ENCODE results near the gene PARPBP. TPM values are rescaled to one million over a fixed set of nuclear protein-coding genes. Genes with fewer than 3 reads are reported as not detected.
"Not testable (repeated sequence)": the region's sequence is repeated elsewhere in the genome, so short reads cannot be mapped to it uniquely, and the experiment has no call there.

PARPBP gene
- polyA plus RNA-seq, 1 of the 3 experiments (the other 2 are of a cell fraction): 3.1 TPM

GRCh38 chr12:102232036-102232435 lies 112.1 kb downstream of the PARPBP start:
- no peak for DNase-seq
- H2AFZ ChIP-seq (ENCODE audit: low read depth): no peak overlapping the region
- no peak overlapping the region for H3K4me3 ChIP-seq (ENCODE audit: low read depth in 2 of 2, low read length in 1 of 2)
- H3K9me2 ChIP-seq: no peaks in the 10 kb centered on the region
- CTCF ChIA-PET: interaction anchor here (0.7 kb wide), 1 partner anchor 538 kb away, joined by 3 read pairs; no protein-coding TSS in a partner anchor
- TF ChIP-seq MEF2A (IDR thresholded peaks at IDR 0.05; ENCODE audit: borderline replicate concordance, low read depth): no peak
- peak overlapping the region in 1 of 2 experiments; percentile 28; a peak in 1 of 4 replicates for H3K27ac ChIP-seq (ENCODE audit: low read depth in 2 of 2, low read length in 1 of 2)
- no peaks in the 10 kb centered on the region for H3K4me1 ChIP-seq (ENCODE audit: control insufficient read depth in 1 of 2, insufficient read depth in 2 of 2, low read depth in 1 of 2, low read length in 1 of 2)
- no peak overlapping the region for H3K9ac ChIP-seq
- no peaks in the 10 kb centered on the region for H3K27me3 ChIP-seq (ENCODE audit: insufficient read depth)
- no peaks in the 10 kb centered on the region for H3K9me3 ChIP-seq
- no peak overlapping the region for H3K4me2 ChIP-seq
- POLR2A ChIA-PET: no interaction called here
- no peaks in the 10 kb centered on the region for H3K36me3 ChIP-seq (replicated peaks in 1 of 2; ENCODE audit: control insufficient read depth in 1 of 2, insufficient read depth in 2 of 2, low read length in 1 of 2)
- no peaks in the 10 kb centered on the region for H3K79me2 ChIP-seq (ENCODE audit: insufficient read depth)
- no peaks in the 10 kb centered on the region for H3F3A ChIP-seq (replicated peaks; ENCODE audit: insufficient read depth)
- no peaks in the 10 kb centered on the region for H4K20me1 ChIP-seq (ENCODE audit: insufficient read depth)

GRCh38 chr12:102232446-102232845 lies 112.5 kb downstream of the PARPBP start:
- ChIA-PET CTCF (interaction anchor here (0.7 to 1.8 kb wide), 2 partner anchors 8 to 537 kb away, joined by 3 to 6 read pairs; no protein-coding TSS in a partner anchor), POLR2A (no interaction called here)

GRCh38 chr12:102234599-102234998 lies 114.6 kb downstream of the PARPBP start:
- Histone ChIP-seq H3K9me3 (no peaks in the 10 kb centered on the region), H3K4me1 (ENCODE audit: control insufficient read depth in 1 of 2, insufficient read depth in 2 of 2, low read depth in 1 of 2, low read length in 1 of 2) (no peaks in the 10 kb centered on the region), H3K4me2 (no peak overlapping the region), H3F3A (replicated peaks; ENCODE audit: insufficient read depth) (no peaks in the 10 kb centered on the region), H3K27ac (ENCODE audit: low read depth in 2 of 2, low read length in 1 of 2) (no peak overlapping the region), H3K27me3 (ENCODE audit: insufficient read depth) (no peaks in the 10 kb centered on the region), H4K20me1 (ENCODE audit: insufficient read depth) (no peaks in the 10 kb centered on the region), H3K9ac (no peak overlapping the region), H2AFZ (ENCODE audit: low read depth) (no peak overlapping the region), H3K79me2 (ENCODE audit: insufficient read depth) (no peaks in the 10 kb centered on the region), H3K9me2 (no peaks in the 10 kb centered on the region), H3K36me3 (replicated peaks in 1 of 2; ENCODE audit: control insufficient read depth in 1 of 2, insufficient read depth in 2 of 2, low read length in 1 of 2) (no peaks in the 10 kb centered on the region), H3K4me3 (ENCODE audit: low read depth in 2 of 2, low read length in 1 of 2) (no peak overlapping the region)
- ChIA-PET POLR2A (no interaction called here), CTCF (no interaction called here)
- WGBS (ENCODE audit: low lambda C conversion rate): 8% methylated on average over 2 of the region's 2 CpGs
- TF ChIP-seq TEAD4 (IDR thresholded peaks at IDR 0.05; ENCODE audit: borderline replicate concordance, insufficient read depth): no peak
- DNase-seq: no peak

More at GRCh38 chr12:102232446-102232845, 112.5 kb downstream of the PARPBP start:
- no peaks in the 10 kb centered on the region for H3K9me3 ChIP-seq
- no peak overlapping the region for H3K9ac ChIP-seq
- H2AFZ ChIP-seq (ENCODE audit: low read depth): no peak overlapping the region
- H3K4me1 ChIP-seq (ENCODE audit: control insufficient read depth in 1 of 2, insufficient read depth in 2 of 2, low read depth in 1 of 2, low read length in 1 of 2): no peaks in the 10 kb centered on the region
- H3K27me3 ChIP-seq (ENCODE audit: insufficient read depth): no peaks in the 10 kb centered on the region
- H3K4me3 ChIP-seq (ENCODE audit: low read depth in 2 of 2, low read length in 1 of 2): no peak overlapping the region
- H3K79me2 ChIP-seq (ENCODE audit: insufficient read depth): no peaks in the 10 kb centered on the region
- no peaks in the 10 kb centered on the region for H3K36me3 ChIP-seq (replicated peaks in 1 of 2; ENCODE audit: control insufficient read depth in 1 of 2, insufficient read depth in 2 of 2, low read length in 1 of 2)
- H3F3A ChIP-seq (replicated peaks; ENCODE audit: insufficient read depth): no peaks in the 10 kb centered on the region
- H3K27ac ChIP-seq (ENCODE audit: low read depth in 2 of 2, low read length in 1 of 2): peak overlapping the region in 1 of 2 experiments; percentile 28; a peak in 1 of 4 replicates
- H3K4me2 ChIP-seq: no peak overlapping the region
- no peaks in the 10 kb centered on the region for H3K9me2 ChIP-seq
- H4K20me1 ChIP-seq (ENCODE audit: insufficient read depth): no peaks in the 10 kb centered on the region
- no peak for DNase-seq
- TF ChIP-seq ZBTB33 (IDR thresholded peaks at IDR 0.05; ENCODE audit: borderline replicate concordance, low read depth) (no peak), TCF12 (IDR thresholded peaks at IDR 0.05) (peak; percentile 50)
- WGBS (ENCODE audit: low lambda C conversion rate): 44% methylated on average over 1 of the region's 1 CpG

GRCh38 chr12:102240859-102241258 lies 120.9 kb downstream of the PARPBP start:
- H4K20me1 ChIP-seq (ENCODE audit: insufficient read depth); H3K4me3 ChIP-seq (ENCODE audit: low read depth in 2 of 2, low read length in 1 of 2); H3K4me2 ChIP-seq; DNase-seq; H3K27me3 ChIP-seq (ENCODE audit: insufficient read depth); H2AFZ ChIP-seq (ENCODE audit: low read depth); H3K4me1 ChIP-seq (ENCODE audit: control insufficient read depth in 1 of 2, insufficient read depth in 2 of 2, low read depth in 1 of 2, low read length in 1 of 2); H3K9me3 ChIP-seq; H3K36me3 ChIP-seq (replicated peaks in 1 of 2; ENCODE audit: control insufficient read depth in 1 of 2, insufficient read depth in 2 of 2, low read length in 1 of 2); H3K79me2 ChIP-seq (ENCODE audit: insufficient read depth); H3K27ac ChIP-seq (ENCODE audit: low read depth in 2 of 2, low read length in 1 of 2); H3K9ac ChIP-seq; POLR2A ChIA-PET; H3F3A ChIP-seq (replicated peaks; ENCODE audit: insufficient read depth); H3K9me2 ChIP-seq; CTCF ChIA-PET: not testable (repeated sequence)
- WGBS (ENCODE audit: low lambda C conversion rate): 21% methylated on average over 2 of the region's 2 CpGs

Small RNA genes within 50 kb of the gene (small RNA-seq; reads per million reads assigned to genes)
- gene RN7SL793P: 0 reads per million in 7 experiments

Other genes starting within 250 kb of the PARPBP start
- gene DRAM1, start 242.6 kb upstream of the PARPBP start, polyA plus RNA-seq (2012; rRNA removed): 37.4 and 61.1 TPM in 2 replicates
- 28.5 and 32.0 TPM in 2 replicates for gene WASHC3, start 58.2 kb upstream of the PARPBP start, polyA plus RNA-seq (2012; rRNA removed)
- 29.2 and 34.5 TPM in 2 replicates for gene NUP37, start 69 bp upstream of the PARPBP start, polyA plus RNA-seq (2012; rRNA removed)
- gene PMCH, start 77.7 kb downstream of the PARPBP start, polyA plus RNA-seq (2012; rRNA removed): not detected in 2 replicates

Data from SK-N-SH (cell line).